Measurements from ENCODE around the gene DUOX1. TPM values are rescaled to one million over a fixed set of nuclear protein-coding genes. Genes with fewer than 3 reads are reported as not detected.

Gene DUOX1
- total and polyA plus RNA-seq, 2 of the 13 experiments (the other 11 are each of a cell fraction or from before 2014, with no cell fraction given): 0.03 TPM; not detected in 1

DNA sequence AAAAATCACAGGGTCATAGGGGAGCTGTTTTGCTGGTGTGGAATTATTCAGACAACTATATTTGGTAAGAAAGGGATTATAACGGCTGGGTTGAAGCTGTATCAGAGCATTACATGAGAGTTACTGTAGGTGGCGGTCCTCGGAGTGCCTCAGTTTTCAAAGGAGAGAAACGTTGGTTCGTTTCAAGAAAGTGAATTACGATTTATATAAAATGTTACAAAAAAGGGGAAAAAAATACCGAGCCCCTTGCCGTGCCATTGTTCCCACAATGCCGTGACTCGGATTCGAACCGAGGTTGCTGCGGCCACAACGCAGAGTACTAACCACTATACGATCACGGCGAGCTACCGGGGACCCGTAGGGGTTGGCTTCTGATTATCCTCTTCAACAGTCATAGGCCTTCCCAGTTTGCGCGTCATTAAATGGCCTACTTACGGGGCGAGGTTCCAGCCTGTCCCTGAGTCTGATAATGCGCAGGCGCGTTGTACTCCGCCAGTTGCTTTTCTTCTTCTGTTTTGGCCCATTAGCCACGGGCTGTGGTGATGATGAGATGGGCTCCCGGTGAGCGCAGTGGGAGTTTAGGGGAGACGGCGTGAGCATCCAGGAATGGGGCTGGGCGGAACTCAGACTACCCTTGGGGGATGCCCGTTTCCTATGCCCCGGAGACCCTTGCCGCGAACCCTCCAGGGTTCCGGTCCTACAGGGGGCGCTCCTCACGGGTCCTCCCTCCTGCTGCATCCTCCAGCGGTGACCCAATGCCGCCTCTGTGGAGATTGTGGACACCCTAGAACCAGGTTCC is 68.7 kb downstream of the DUOX1 start (continued):
- TF ChIP-seq, protein P1, sequence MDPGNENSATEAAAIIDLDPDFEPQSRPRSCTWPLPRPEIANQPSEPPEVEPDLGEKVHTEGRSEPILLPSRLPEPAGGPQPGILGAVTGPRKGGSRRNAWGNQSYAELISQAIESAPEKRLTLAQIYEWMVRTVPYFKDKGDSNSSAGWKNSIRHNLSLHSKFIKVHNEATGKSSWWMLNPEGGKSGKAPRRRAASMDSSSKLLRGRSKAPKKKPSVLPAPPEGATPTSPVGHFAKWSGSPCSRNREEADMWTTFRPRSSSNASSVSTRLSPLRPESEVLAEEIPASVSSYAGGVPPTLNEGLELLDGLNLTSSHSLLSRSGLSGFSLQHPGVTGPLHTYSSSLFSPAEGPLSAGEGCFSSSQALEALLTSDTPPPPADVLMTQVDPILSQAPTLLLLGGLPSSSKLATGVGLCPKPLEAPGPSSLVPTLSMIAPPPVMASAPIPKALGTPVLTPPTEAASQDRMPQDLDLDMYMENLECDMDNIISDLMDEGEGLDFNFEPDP (CRISPR knock-in tag; conservative IDR thresholded peaks at IDR 0.05): no peak
- 0 out of 2 replicates have a peak, but pooled peaks have one; percentile 40 for TF ChIP-seq ZNF451 (CRISPR knock-in tag; IDR thresholded peaks at IDR 0.05)
- TF ChIP-seq ZNF713 (CRISPR knock-in tag; IDR thresholded peaks at IDR 0.05): no peak
- peak; percentile 71; the same call in 1 of the 2 replicates for TF ChIP-seq ZNF205 (CRISPR knock-in tag; IDR thresholded peaks at IDR 0.05)
- peak; percentile 29; the same call in 1 of the 2 replicates for TF ChIP-seq HNF4G (IDR thresholded peaks at IDR 0.05; ENCODE audit: borderline replicate concordance, low read depth, low read length)
- peak; percentile 52; the same call in 1 of the 2 replicates for TF ChIP-seq HNF4G (CRISPR knock-in tag; IDR thresholded peaks at IDR 0.05; ENCODE audit: borderline replicate concordance, low read depth)
- peak; percentile 81 for TF ChIP-seq HOXA3 (CRISPR knock-in tag; IDR thresholded peaks at IDR 0.05)
- peak; percentile 28; the same call in 1 of the 2 replicates for TF ChIP-seq ZNF747 (CRISPR knock-in tag; IDR thresholded peaks at IDR 0.05; ENCODE audit: borderline replicate concordance)
- TF ChIP-seq, protein P2, sequence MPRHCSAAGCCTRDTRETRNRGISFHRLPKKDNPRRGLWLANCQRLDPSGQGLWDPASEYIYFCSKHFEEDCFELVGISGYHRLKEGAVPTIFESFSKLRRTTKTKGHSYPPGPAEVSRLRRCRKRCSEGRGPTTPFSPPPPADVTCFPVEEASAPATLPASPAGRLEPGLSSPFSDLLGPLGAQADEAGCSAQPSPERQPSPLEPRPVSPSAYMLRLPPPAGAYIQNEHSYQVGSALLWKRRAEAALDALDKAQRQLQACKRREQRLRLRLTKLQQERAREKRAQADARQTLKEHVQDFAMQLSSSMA (CRISPR knock-in tag; IDR thresholded peaks at IDR 0.05): no peak
- TF ChIP-seq HOXA5 (CRISPR knock-in tag; IDR thresholded peaks at IDR 0.05): peak; percentile 55; the same call in 1 of the 2 replicates
- TF ChIP-seq ZNF709 (CRISPR knock-in tag; IDR thresholded peaks at IDR 0.05): 0 out of 2 replicates have a peak, but pooled peaks have one; percentile 57
- TF ChIP-seq, protein P3, sequence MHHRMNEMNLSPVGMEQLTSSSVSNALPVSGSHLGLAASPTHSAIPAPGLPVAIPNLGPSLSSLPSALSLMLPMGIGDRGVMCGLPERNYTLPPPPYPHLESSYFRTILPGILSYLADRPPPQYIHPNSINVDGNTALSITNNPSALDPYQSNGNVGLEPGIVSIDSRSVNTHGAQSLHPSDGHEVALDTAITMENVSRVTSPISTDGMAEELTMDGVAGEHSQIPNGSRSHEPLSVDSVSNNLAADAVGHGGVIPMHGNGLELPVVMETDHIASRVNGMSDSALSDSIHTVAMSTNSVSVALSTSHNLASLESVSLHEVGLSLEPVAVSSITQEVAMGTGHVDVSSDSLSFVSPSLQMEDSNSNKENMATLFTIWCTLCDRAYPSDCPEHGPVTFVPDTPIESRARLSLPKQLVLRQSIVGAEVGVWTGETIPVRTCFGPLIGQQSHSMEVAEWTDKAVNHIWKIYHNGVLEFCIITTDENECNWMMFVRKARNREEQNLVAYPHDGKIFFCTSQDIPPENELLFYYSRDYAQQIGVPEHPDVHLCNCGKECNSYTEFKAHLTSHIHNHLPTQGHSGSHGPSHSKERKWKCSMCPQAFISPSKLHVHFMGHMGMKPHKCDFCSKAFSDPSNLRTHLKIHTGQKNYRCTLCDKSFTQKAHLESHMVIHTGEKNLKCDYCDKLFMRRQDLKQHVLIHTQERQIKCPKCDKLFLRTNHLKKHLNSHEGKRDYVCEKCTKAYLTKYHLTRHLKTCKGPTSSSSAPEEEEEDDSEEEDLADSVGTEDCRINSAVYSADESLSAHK (CRISPR knock-in tag; IDR thresholded peaks at IDR 0.05; ENCODE audit: borderline replicate concordance): no peak
- TF ChIP-seq SOX5 (CRISPR knock-in tag; IDR thresholded peaks at IDR 0.05; ENCODE audit: borderline replicate concordance): peak; percentile 38; the same call in 1 of the 2 replicates
- 0 out of 2 replicates have a peak, but pooled peaks have one; percentile 51 for TF ChIP-seq ZNF431 (CRISPR knock-in tag; IDR thresholded peaks at IDR 0.05; ENCODE audit: borderline replicate concordance, low read depth)
- peak; percentile 59; the same call in 1 of the 2 replicates for TF ChIP-seq ZNF430 (CRISPR knock-in tag; IDR thresholded peaks at IDR 0.05)
- TF ChIP-seq, protein P4, sequence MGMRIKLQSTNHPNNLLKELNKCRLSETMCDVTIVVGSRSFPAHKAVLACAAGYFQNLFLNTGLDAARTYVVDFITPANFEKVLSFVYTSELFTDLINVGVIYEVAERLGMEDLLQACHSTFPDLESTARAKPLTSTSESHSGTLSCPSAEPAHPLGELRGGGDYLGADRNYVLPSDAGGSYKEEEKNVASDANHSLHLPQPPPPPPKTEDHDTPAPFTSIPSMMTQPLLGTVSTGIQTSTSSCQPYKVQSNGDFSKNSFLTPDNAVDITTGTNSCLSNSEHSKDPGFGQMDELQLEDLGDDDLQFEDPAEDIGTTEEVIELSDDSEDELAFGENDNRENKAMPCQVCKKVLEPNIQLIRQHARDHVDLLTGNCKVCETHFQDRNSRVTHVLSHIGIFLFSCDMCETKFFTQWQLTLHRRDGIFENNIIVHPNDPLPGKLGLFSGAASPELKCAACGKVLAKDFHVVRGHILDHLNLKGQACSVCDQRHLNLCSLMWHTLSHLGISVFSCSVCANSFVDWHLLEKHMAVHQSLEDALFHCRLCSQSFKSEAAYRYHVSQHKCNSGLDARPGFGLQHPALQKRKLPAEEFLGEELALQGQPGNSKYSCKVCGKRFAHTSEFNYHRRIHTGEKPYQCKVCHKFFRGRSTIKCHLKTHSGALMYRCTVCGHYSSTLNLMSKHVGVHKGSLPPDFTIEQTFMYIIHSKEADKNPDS (CRISPR knock-in tag; IDR thresholded peaks at IDR 0.05): peak; percentile 93
